A673 (cell line): Measurements from ENCODE around the gene NFKB2. TPM values are rescaled to one million over a fixed set of nuclear protein-coding genes. Genes with fewer than 3 reads are reported as not detected.

Source experiments
- BruUV-seq: library from RNA; stranded (reverse); fragments of 400-500 nt; replicated peaks from 2 replicates; lab custom pipeline; 2021; lab: Mats Ljungman, UMichigan
- CTCF ChIA-PET: fragments of 300-600 bp; sonication (Branson Sonifier 250); formaldehyde crosslinking; loops from one replicate; lab custom pipeline; 2022; ENCODE audit warnings: antibody characterized with exemption; lab: Charles Lee
- POLR2A ChIA-PET: fragments of 300-600 bp; sonication (Branson Sonifier 250); formaldehyde crosslinking; loops from one replicate; lab custom pipeline; 2022; ENCODE audit warnings: antibody characterized with exemption; ENCODE audit not compliant: low non-redundant PET; lab: Charles Lee
- DNase-seq: peaks from one replicate; pipeline ENCODE4 v3.0.0-alpha.2; 2015; ENCODE audit warnings: low spot score
- H3K27ac ChIP-seq: fragments of 200-600 bp; sonication (generic); 2 replicates; pipeline ENCODE4 v1.5.1; 2016; ENCODE audit warnings: mixed run types, low read depth, mild to moderate bottlenecking, mixed read lengths, antibody characterized with exemption, low read length; ENCODE audit not compliant: poor library complexity, severe bottlenecking
- H3K27me3 ChIP-seq: fragments of 200-600 bp; sonication (generic); replicated peaks from 2 replicates; pipeline ENCODE4 v1.6.1; 2017; ENCODE audit warnings: mixed run types, low read depth, mild to moderate bottlenecking, mixed read lengths, antibody characterized with exemption, low read length; ENCODE audit not compliant: insufficient read depth, poor library complexity
- H3K36me3 ChIP-seq: fragments of 200-600 bp; sonication (generic); 2 replicates; pipeline ENCODE4 v1.6.1; 2016; ENCODE audit warnings: mixed run types, mild to moderate bottlenecking, mixed read lengths, antibody characterized with exemption, low read length; ENCODE audit not compliant: insufficient read depth, poor library complexity, severe bottlenecking
- H3K4me1 ChIP-seq: fragments of 200-600 bp; sonication (generic); 2 replicates; pipeline ENCODE4 v1.6.1; 2017; ENCODE audit warnings: mixed run types, mild to moderate bottlenecking, mixed read lengths, antibody characterized with exemption, low read length; ENCODE audit not compliant: insufficient read depth, poor library complexity, severe bottlenecking
- H3K4me3 ChIP-seq: fragments of 200-600 bp; sonication (generic); 2 replicates; pipeline ENCODE4 v1.5.1; 2016; ENCODE audit warnings: low read depth, mixed run types, mild to moderate bottlenecking, mixed read lengths, low read length; ENCODE audit not compliant: poor library complexity, severe bottlenecking
- H3K9me3 ChIP-seq: fragments of 200-600 bp; sonication (generic); 2 replicates; pipeline ENCODE4 v1.6.1; 2016; ENCODE audit warnings: mixed run types, low read depth, mild to moderate bottlenecking, mixed read lengths, antibody characterized with exemption, low read length; ENCODE audit not compliant: poor library complexity, severe bottlenecking
- CTCF ChIP-seq: fragments of 300-800, 200-600 bp; sonication (generic); conservative IDR thresholded peaks from 2 replicates; pipeline ENCODE4 v1.5.1; 2017; ENCODE audit warnings: low read depth, mild to moderate bottlenecking, antibody characterized with exemption, low read length, moderate library complexity, mixed read lengths
- EZH2 ChIP-seq: fragments of 200-600 bp; sonication (generic); IDR thresholded peaks from 2 replicates; pipeline ENCODE4 v1.6.1; 2017; ENCODE audit warnings: borderline replicate concordance, low read depth, mild to moderate bottlenecking, mixed read lengths, antibody characterized with exemption, low read length; ENCODE audit not compliant: poor library complexity, severe bottlenecking
- intact Hi-C: fragments of 100-400 bp; cut with micrococcal nuclease; formaldehyde crosslinking; loops from one replicate; pipeline ENCODE4 v1.10.0; 2022; ENCODE audit not compliant: unreplicated experiment
- total RNA-seq: library from RNA; stranded (reverse); gene quantifications from 2 replicates; pipeline ENCODE4 v1.2.3, GENCODE V29; 2021

The NFKB2 gene
- total RNA-seq, 1 experiment from 2014 or later, result 29.8 TPM

GRCh38 chr10:102379383-102379782, 16.1 kb upstream of the NFKB2 start:
- CTCF ChIA-PET, result no interaction called here
- BruUV-seq, result no TSS peak
- no peaks in the 10 kb centered on the region for H3K9me3 ChIP-seq

GRCh38 chr10:102381983-102382382, 13.5 kb upstream of the NFKB2 start:
- ChIA-PET CTCF (interaction anchor here (0.7 kb wide), 1 partner anchor 81 kb away, joined by 4 read pairs; no protein-coding TSS in a partner anchor), POLR2A (no interaction called here)
- no peak overlapping the region for H3K27ac ChIP-seq
- DNase-seq, result no peak
- no peak overlapping the region for H3K4me3 ChIP-seq
- H3K27me3 ChIP-seq, result no peaks in the 10 kb centered on the region
- intact Hi-C loops, result no loop called here
- H3K4me1 ChIP-seq, result no peaks in the 10 kb centered on the region
- no TSS peak for BruUV-seq
- no peaks in the 10 kb centered on the region for H3K9me3 ChIP-seq
- TF ChIP-seq CTCF (no peak), EZH2 (no peak)
- H3K36me3 ChIP-seq, result peaks cover 22% of the 10 kb centered on the region

More at GRCh38 chr10:102379383-102379782, 16.1 kb upstream of the NFKB2 start:
- no peak for DNase-seq
- intact Hi-C loops, result no loop called here
- POLR2A ChIA-PET, result interaction anchor here (0.6 kb wide), 1 partner anchor 82 kb away, joined by 4 read pairs; no protein-coding TSS in a partner anchor
- Histone ChIP-seq H3K27ac (no peak overlapping the region), H3K27me3 (no peaks in the 10 kb centered on the region), H3K4me3 (no peak overlapping the region), H3K36me3 (peaks cover 29% of the 10 kb centered on the region), H3K4me1 (no peaks in the 10 kb centered on the region)
- TF ChIP-seq CTCF (no peak), EZH2 (no peak)

GRCh38 chr10:102382871-102383270, 12.6 kb upstream of the NFKB2 start:
- intact Hi-C loops, result no loop called here
- BruUV-seq, result no TSS peak
- H3K4me3 ChIP-seq, result no peak overlapping the region
- H3K4me1 ChIP-seq, result no peaks in the 10 kb centered on the region
- H3K27me3 ChIP-seq, result no peaks in the 10 kb centered on the region
- POLR2A ChIA-PET, result no interaction called here
- no peaks in the 10 kb centered on the region for H3K9me3 ChIP-seq
- no peak for TF ChIP-seq CTCF
- TF ChIP-seq EZH2, result no peak
- peaks cover 22% of the 10 kb centered on the region for H3K36me3 ChIP-seq
- H3K27ac ChIP-seq, result no peak overlapping the region
- no peak for DNase-seq
- CTCF ChIA-PET, result no interaction called here
